SK-MEL-5 (cell line): ENCODE measurements around the gene SF3B5. TPM values are rescaled to one million over a fixed set of nuclear protein-coding genes. Genes with fewer than 3 reads are reported as not detected.
"Not testable (repeated sequence)": the region's sequence is repeated elsewhere in the genome, so short reads cannot be mapped to it uniquely, and the experiment has no call there.

Experiments
- DNase-seq: peaks from one replicate; pipeline ENCODE4 v3.0.0-alpha.2; 2016; ENCODE audit warnings: low read depth, low spot score
- in situ Hi-C: cut with HindIII; loops from 2 replicates; pipeline ENCODE4 v1.10.0; 2016; ENCODE audit warnings: low sequenced_read_pairs, high pct_unique_total_duplicates, low pct_unique_long_range_greater_than_20kb
- total RNA-seq: library from RNA; depleted of rRNA; stranded (reverse); fragments of >200 nt; shearing (Covaris generic); gene quantifications from 2 replicates; pipeline ENCODE4 v1.2.3, GENCODE V29; 2014

SF3B5 gene
- total RNA-seq, 1 experiment from 2014 or later: 99.2 TPM

GRCh38 chr6:144119376-144119775, 24.0 kb upstream of the SF3B5 start:
- in situ Hi-C loops: no loop called here
- DNase-seq: no peak

- DNase-seq: no peak
- in situ Hi-C loops: no loop called here
Measured at GRCh38 chr6:144115219-144115618, 19.8 kb upstream of the SF3B5 start.

GRCh38 chr6:144113366-144113765, 18.0 kb upstream of the SF3B5 start:
- in situ Hi-C loops: no loop called here

GRCh38 chr6:144110210-144110609, 14.8 kb upstream of the SF3B5 start:
- in situ Hi-C loops: no loop called here
- no peak for DNase-seq

More at GRCh38 chr6:144113366-144113765, 18.0 kb upstream of the SF3B5 start:
- DNase-seq: no peak

- in situ Hi-C loops: no loop called here
- DNase-seq: no peak
Measured at GRCh38 chr6:144106206-144106605, 10.8 kb upstream of the SF3B5 start.

GRCh38 chr6:144104898-144105487, 9.6 kb upstream of the SF3B5 start:
- DNase-seq: peak; percentile 74
- in situ Hi-C loops: no loop called here

- no peak for DNase-seq
Measured at GRCh38 chr6:144104488-144104887, 9.1 kb upstream of the SF3B5 start.

GRCh38 chr6:144103026-144103563, 7.7 kb upstream of the SF3B5 start:
- DNase-seq: no peak
- in situ Hi-C loops: no loop called here

More at GRCh38 chr6:144104488-144104887, 9.1 kb upstream of the SF3B5 start:
- in situ Hi-C loops: no loop called here

- in situ Hi-C loops: no loop called here
- no peak for DNase-seq
Measured at GRCh38 chr6:144098993-144099392, 3.6 kb upstream of the SF3B5 start.

GRCh38 chr6:144094731-144095133, 641 bp downstream of the SF3B5 start:
- no peak for DNase-seq
- in situ Hi-C loops: no loop called here

GRCh38 chr6:144093658-144094057, 1.7 kb downstream of the SF3B5 start:
- in situ Hi-C loops: no loop called here
- DNase-seq: peak; percentile 11

- peak; percentile 71 for DNase-seq
- in situ Hi-C loops: no loop called here
Measured at GRCh38 chr6:144093236-144093635, 2.1 kb downstream of the SF3B5 start.

- in situ Hi-C loops: no loop called here
- DNase-seq: no peak
Measured at GRCh38 chr6:144090384-144090783, 5.0 kb downstream of the SF3B5 start.

GRCh38 chr6:144087789-144088426, 7.5 kb downstream of the SF3B5 start:
- peak; percentile 19 for DNase-seq
- in situ Hi-C loops: no loop called here

- no peak for DNase-seq
- in situ Hi-C loops: no loop called here
Measured at GRCh38 chr6:144086959-144087358, 8.4 kb downstream of the SF3B5 start.

GRCh38 chr6:144083172-144083571, 12.2 kb downstream of the SF3B5 start:
- in situ Hi-C loops: no loop called here
- DNase-seq: no peak

GRCh38 chr6:144082412-144082811, 13.0 kb downstream of the SF3B5 start:
- DNase-seq, in situ Hi-C loops: not testable (repeated sequence)

GRCh38 chr6:144077871-144078270, 17.5 kb downstream of the SF3B5 start:
- in situ Hi-C loops: no loop called here
- no peak for DNase-seq

GRCh38 chr6:144075875-144076274, 19.5 kb downstream of the SF3B5 start:
- in situ Hi-C loops: no loop called here
- no peak for DNase-seq
